Adrenal gland (tissue), 12 donors: ENCODE measurements around the gene EMILIN2. TPM values are rescaled to one million over a fixed set of nuclear protein-coding genes. Genes with fewer than 3 reads are reported as not detected.
"Not testable (repeated sequence)": the region's sequence is repeated elsewhere in the genome, so short reads cannot be mapped to it uniquely, and the experiment has no call there.

ENCODE experiments used
- DNase-seq, 7 donors: peaks; one replicate each; pipeline ENCODE4 v3.0.0-alpha.2; 2019 to 2020
- H3K27ac ChIP-seq, 5 donors: fragments of 200-600 bp; sonication (generic) in 4 of 5; 1 replicate in 3 of 5; 2 replicates in 2 of 5; pipeline versions ENCODE4 v1.5.1 to v1.8.0; 2016 to 2020; ENCODE audit warnings: mild to moderate bottlenecking in 1 of 5
- H3K27me3 ChIP-seq: fragments of 200-600 bp; 2 replicates; pipeline ENCODE4 v1.8.0; 2021
- H3K36me3 ChIP-seq, 2 donors: fragments of 200-600 bp; replicated peaks in 1 of 2; 1 replicate in 1 of 2; 2 replicates in 1 of 2; pipeline versions ENCODE4 v1.5.1 to v1.8.0; 2018 to 2022
- H3K4me1 ChIP-seq, 2 donors: fragments of 200-600 bp; replicated peaks in 1 of 2; 1 replicate in 1 of 2; 2 replicates in 1 of 2; pipeline versions ENCODE4 v1.5.1 to v1.8.0; 2018 to 2021
- H3K4me3 ChIP-seq, 4 donors: fragments of 200-600 bp; sonication (generic) in 3 of 4; one replicate each; pipeline ENCODE4 v1.5.1; 2016 to 2018
- H3K9me3 ChIP-seq, 3 donors: fragments of 200-600 bp; sonication (generic) in 1 of 3; replicated peaks in 1 of 3; 1 replicate in 2 of 3; 2 replicates in 1 of 3; pipeline versions ENCODE4 v1.5.1 to v1.8.0; 2016 to 2021
- POLR2A ChIP-seq, 2 donors: fragments of 450-650 bp; IDR thresholded peaks; one replicate each; pipeline ENCODE4 v1.6.1; 2017; ENCODE audit warnings: antibody characterized with exemption in 2 of 2, mild to moderate bottlenecking in 2 of 2, moderate library complexity in 1 of 2
- WGBS, 4 donors: extraction: QIAGEN DNeasy Blood & Tissue Kit in 2 of 4; methylation state at CpG; one replicate each; pipeline versions ENCODE4 v1.1.5 to v1.1.7; 2013 to 2017; 5-methylcytosine and 5-hydroxymethylcytosine counted together
- intact Hi-C, 2 donors: fragments of 100-400 bp; cut with DNase I; formaldehyde crosslinking; loops; one replicate each; pipeline versions ENCODE4 v1.14.1 to v1.15.0; 2022 to 2023
- polyA plus RNA-seq, 3 donors: library from polyadenylated mRNA; stranded (reverse); fragments of 200-250 nt in 2 of 3; fragments of 350-450 nt in 1 of 3; fragmentation: Illumina TruSeq in 1 of 3; extraction: RNeasy Lipid Tissue Mini Kit (QIAGEN cat#74804) in 1 of 3; gene quantifications; one replicate each; pipeline ENCODE4 v1.2.3, GENCODE V29; 2013 to 2014
- total RNA-seq, 9 donors: library from RNA; depleted of rRNA in 4 of 9; stranded (reverse); fragments of >200 nt in 4 of 9; fragments of 120-200 nt in 1 of 9; fragmentation: NEBNext Ultra II Directional in 1 of 9; extraction: Animal tissue kit (Norgen Biotek cat#: 25700) in 1 of 9; gene quantifications; one replicate each; pipeline versions ENCODE4 v1.1.0 to v1.2.4, GENCODE V29; 2013 to 2023
- TF ChIP-seq, protein P1 (sequence below), 6 experiments: fragments of 450-650 bp in 4 of 6; fragments of 200-600 bp in 2 of 6; sonication (generic) in 1 of 6; IDR thresholded peaks; 1 replicate in 5 of 6; 2 replicates in 1 of 6; pipeline versions ENCODE4 v1.5.1 to v1.8.0; 2016 to 2021; ENCODE audit warnings: antibody characterized with exemption in 6 of 6, mild to moderate bottlenecking in 2 of 6, moderate library complexity in 1 of 6
- donor health status: healthy with polysubstance abuse.
- donor health status: Bipolar disorder and iron deficiency.
- donor health status: DM: yes; HTN: yes; CAD: no.
- donor health status: DM: no; HTN: no; CAD: no.
- donor health status: DM: no; HTN: no; CAD: no.
- donor health status: DM: yes; HTN: yes; CAD: no.

EMILIN2 gene
- total and polyA plus RNA-seq, 12 donors = 3.3 to 20.8 (median 9.3) TPM

DNA sequence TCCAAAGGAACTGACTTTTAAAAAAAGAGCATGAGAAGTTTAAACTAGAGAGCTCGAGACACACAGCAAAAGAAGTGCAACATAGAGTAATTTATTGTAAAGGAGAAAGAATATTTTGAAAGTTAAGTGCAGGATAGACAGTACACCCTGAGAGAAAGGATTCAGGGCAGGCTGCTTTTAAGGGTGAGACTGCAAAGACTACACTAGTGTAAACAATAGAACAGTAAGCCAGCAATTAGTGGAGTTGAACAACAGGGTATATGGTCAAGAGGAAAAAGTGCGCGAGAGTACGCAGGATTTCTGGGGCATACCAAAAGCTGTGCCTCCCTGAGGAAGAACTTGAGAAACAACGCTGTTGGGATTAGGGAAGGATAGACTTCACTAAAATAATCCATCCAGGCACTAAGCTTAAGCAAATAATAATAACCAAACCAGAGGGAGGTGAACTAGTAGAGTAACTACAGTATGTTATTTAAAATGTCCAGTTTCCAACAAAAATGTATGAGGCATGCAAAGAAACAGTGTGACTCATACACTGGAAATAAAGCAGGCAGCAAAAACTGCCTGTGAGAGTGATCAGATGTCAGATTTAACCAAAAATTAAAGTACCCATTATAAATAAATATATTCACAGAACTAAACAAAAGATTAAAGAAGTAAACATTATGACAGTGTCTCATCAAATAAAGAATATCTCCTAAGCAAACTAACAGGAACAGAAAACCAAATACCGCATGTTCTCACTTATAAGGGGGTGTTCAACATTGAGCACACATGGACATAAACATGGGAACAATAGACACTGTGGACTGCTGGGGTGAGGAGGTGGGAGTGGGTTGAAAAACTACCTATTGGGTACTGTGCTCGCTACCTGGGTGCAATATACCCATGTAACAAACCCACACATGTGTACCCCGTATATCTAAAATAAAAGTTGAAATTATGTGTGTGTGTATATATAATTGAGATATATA, 40.5 kb upstream of the EMILIN2 start:
- TF ChIP-seq POLR2A (IDR thresholded peaks at IDR 0.05) = no peak
- TF ChIP-seq, protein P1, sequence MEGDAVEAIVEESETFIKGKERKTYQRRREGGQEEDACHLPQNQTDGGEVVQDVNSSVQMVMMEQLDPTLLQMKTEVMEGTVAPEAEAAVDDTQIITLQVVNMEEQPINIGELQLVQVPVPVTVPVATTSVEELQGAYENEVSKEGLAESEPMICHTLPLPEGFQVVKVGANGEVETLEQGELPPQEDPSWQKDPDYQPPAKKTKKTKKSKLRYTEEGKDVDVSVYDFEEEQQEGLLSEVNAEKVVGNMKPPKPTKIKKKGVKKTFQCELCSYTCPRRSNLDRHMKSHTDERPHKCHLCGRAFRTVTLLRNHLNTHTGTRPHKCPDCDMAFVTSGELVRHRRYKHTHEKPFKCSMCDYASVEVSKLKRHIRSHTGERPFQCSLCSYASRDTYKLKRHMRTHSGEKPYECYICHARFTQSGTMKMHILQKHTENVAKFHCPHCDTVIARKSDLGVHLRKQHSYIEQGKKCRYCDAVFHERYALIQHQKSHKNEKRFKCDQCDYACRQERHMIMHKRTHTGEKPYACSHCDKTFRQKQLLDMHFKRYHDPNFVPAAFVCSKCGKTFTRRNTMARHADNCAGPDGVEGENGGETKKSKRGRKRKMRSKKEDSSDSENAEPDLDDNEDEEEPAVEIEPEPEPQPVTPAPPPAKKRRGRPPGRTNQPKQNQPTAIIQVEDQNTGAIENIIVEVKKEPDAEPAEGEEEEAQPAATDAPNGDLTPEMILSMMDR (IDR thresholded peaks at IDR 0.05) = no peak
- Histone ChIP-seq H3K27me3 (no peaks in the 10 kb centered on the region), H3K4me1 (no peaks in the 10 kb centered on the region), H3K36me3 (no peaks in the 10 kb centered on the region), H3K27ac (no peak overlapping the region), H3K9me3 (no peaks in the 10 kb centered on the region), H3K4me3 (no peak overlapping the region)
- DNase-seq = no peak
- WGBS, 4 donors = 94 to 97% (median 96%) methylated on average over 8 of the region's 8 CpGs
- intact Hi-C loops = no loop called here

GRCh38 chr18:2808640-2809039, 38.2 kb upstream of the EMILIN2 start:
- DNase-seq, H3K36me3 ChIP-seq, intact Hi-C loops, H3K27me3 ChIP-seq, H3K4me3 ChIP-seq, H3K4me1 ChIP-seq, H3K9me3 ChIP-seq, H3K27ac ChIP-seq: not testable (repeated sequence)
- 85 to 95% (median 91%) methylated on average over 2 of the region's 2 CpGs for WGBS, 4 donors

DNA sequence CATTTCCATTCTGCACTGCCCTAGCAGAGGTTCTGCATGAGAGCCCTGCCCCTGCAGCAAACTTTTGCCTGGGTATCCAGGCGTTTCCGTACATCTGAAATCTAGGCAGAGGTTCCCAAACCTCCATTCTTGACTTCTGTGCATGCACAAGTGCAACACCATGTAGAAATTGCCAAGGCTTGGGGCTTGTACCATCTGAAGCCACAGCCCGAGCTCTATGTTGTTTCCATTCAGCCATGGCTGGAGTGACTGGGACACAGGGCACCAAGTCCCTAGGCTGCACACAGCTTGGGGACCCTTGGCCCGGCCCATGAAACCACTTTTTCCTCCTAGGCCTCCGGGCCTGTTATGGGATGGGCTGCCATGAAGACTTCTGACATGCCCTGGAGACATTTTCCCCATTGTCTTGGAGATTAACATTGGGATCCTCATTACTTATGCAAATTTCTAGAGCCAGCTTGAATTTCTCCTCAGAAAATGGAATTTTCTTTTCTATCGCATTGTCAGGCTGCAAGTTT, 37.1 kb upstream of the EMILIN2 start:
- 80 to 97% (median 91%) methylated on average over 6 of the region's 6 CpGs for WGBS, 4 donors
- H3K4me1 ChIP-seq, H3K27me3 ChIP-seq, H3K9me3 ChIP-seq, H3K4me3 ChIP-seq, H3K27ac ChIP-seq, H3K36me3 ChIP-seq, DNase-seq, intact Hi-C loops: not testable (repeated sequence)

GRCh38 chr18:2811416-2811815, 35.4 kb upstream of the EMILIN2 start:
- Histone ChIP-seq H3K4me1 (no peaks in the 10 kb centered on the region), H3K27ac (no peak overlapping the region), H3K27me3 (no peaks in the 10 kb centered on the region), H3K9me3 (peaks cover 0 to 5% (median 0%) of the 10 kb centered on the region in 3 donors), H3K36me3 (no peaks in the 10 kb centered on the region), H3K4me3 (no peak overlapping the region)
- DNase-seq = no peak
- intact Hi-C loops = no loop called here
- no peak for TF ChIP-seq POLR2A (IDR thresholded peaks at IDR 0.05)
- TF ChIP-seq, protein P1 (IDR thresholded peaks at IDR 0.05) = no peak
- 88 to 98% (median 95%) methylated on average over 1 of the region's 1 CpG for WGBS, 4 donors

DNA sequence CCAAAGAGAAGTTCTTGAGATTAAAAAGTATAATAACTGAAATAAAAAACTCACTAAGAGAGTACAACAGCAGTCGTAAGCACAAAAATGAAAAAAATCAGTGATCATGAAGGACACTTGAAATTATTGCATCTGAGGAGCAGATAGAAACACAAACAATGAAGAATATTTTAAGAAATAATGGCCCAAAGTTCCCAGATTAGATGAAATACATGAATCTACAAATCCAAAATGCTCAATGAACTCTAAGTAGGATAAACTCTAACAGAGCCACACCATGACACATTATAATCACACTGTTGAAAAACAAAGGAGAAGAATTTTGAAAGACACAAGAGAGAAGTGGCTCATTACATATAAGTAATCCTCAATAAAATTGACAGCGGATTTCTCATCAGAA, 31.9 kb upstream of the EMILIN2 start:
- DNase-seq = no peak
- intact Hi-C loops = no loop called here
- Histone ChIP-seq H3K27ac (no peak overlapping the region), H3K9me3 (peaks cover 0 to 5% (median 0%) of the 10 kb centered on the region in 3 donors), H3K4me1 (no peaks in the 10 kb centered on the region), H3K4me3 (no peak overlapping the region), H3K36me3 (no peaks in the 10 kb centered on the region), H3K27me3 (no peaks in the 10 kb centered on the region)
- TF ChIP-seq, protein P1 (IDR thresholded peaks at IDR 0.05) = no peak
- no peak for TF ChIP-seq POLR2A (IDR thresholded peaks at IDR 0.05)
- 84 to 86% (median 86%) methylated on average over 2 of the region's 2 CpGs for WGBS, 4 donors
